MM.1S (cell line): ENCODE data around the gene NPAT.

Experiments used
- DNase-seq: peaks from one replicate; pipeline ENCODE4 v3.0.0-alpha.2; 2015
- H2AFZ ChIP-seq: fragments of 300-600 bp; sonication (generic); 2 replicates; pipeline ENCODE4 v1.6.0; 2016; ENCODE audit warnings: antibody characterized with exemption, low read length
- H3F3A ChIP-seq: fragments of 300-600 bp; sonication (generic); 2 replicates; pipeline ENCODE4 v1.6.1; 2016; ENCODE audit warnings: mild to moderate bottlenecking, antibody characterized with exemption, low read length, moderate library complexity, mixed read lengths; ENCODE audit not compliant: insufficient read depth
- H3K27ac ChIP-seq: fragments of 300-600 bp; sonication (generic); 2 replicates; pipeline ENCODE4 v1.5.1; 2016; ENCODE audit warnings: mild to moderate bottlenecking, low read length
- H3K27me3 ChIP-seq: fragments of 300-600 bp; sonication (generic); replicated peaks from 2 replicates; pipeline ENCODE4 v1.6.0; 2016; ENCODE audit warnings: low read length; ENCODE audit not compliant: insufficient read depth
- H3K36me3 ChIP-seq: fragments of 300-600 bp; sonication (generic); replicated peaks from 2 replicates; pipeline ENCODE4 v1.6.1; 2016; ENCODE audit warnings: mild to moderate bottlenecking, low read length, mixed read lengths; ENCODE audit not compliant: insufficient read depth
- H3K4me1 ChIP-seq: fragments of 300-600 bp; sonication (generic); 2 replicates; pipeline ENCODE4 v1.6.1; 2016; ENCODE audit warnings: low read length, mixed read lengths
- H3K4me2 ChIP-seq: fragments of 300-600 bp; sonication (generic); 2 replicates; pipeline ENCODE4 v1.6.0; 2016; ENCODE audit warnings: low read depth, low read length
- H3K4me3 ChIP-seq: fragments of 300-600 bp; sonication (generic); 2 replicates; pipeline ENCODE4 v1.5.1; 2016; ENCODE audit warnings: low read length, mixed read lengths
- H3K79me2 ChIP-seq: fragments of 300-600 bp; sonication (generic); 2 replicates; pipeline ENCODE4 v1.6.1; 2016; ENCODE audit warnings: mixed run types, low read length, mixed read lengths
- H3K9ac ChIP-seq: fragments of 300-600 bp; sonication (generic); 2 replicates; pipeline ENCODE4 v1.6.1; 2016; ENCODE audit warnings: low read length, mixed read lengths
- H3K9me2 ChIP-seq: fragments of 300-600 bp; sonication (generic); replicated peaks from 2 replicates; pipeline ENCODE4 v1.6.1; 2016; ENCODE audit warnings: mild to moderate bottlenecking, low read length, mixed read lengths; ENCODE audit not compliant: insufficient read depth
- H3K9me3 ChIP-seq: fragments of 300-600 bp; sonication (generic); replicated peaks from 2 replicates; pipeline ENCODE4 v1.6.1; 2016; ENCODE audit warnings: mild to moderate bottlenecking, low read length, mixed read lengths; ENCODE audit not compliant: insufficient read depth
- H4K20me1 ChIP-seq: fragments of 300-600 bp; sonication (generic); 2 replicates; pipeline ENCODE4 v1.6.1; 2016; ENCODE audit warnings: mild to moderate bottlenecking, low read length, moderate library complexity, mixed read lengths; ENCODE audit not compliant: insufficient read depth
- EZH2 ChIP-seq: fragments of 300-600 bp; sonication (generic); optimal IDR thresholded peaks from 2 replicates; pipeline ENCODE3; 2017; ENCODE audit warnings: low read depth, mild to moderate bottlenecking, antibody characterized with exemption, low read length, mixed read lengths
- EZH2phosphoT487 ChIP-seq: fragments of 300-600 bp; sonication (generic); IDR thresholded peaks from 2 replicates; pipeline ENCODE4 v1.6.1; 2018; ENCODE audit warnings: antibody characterized with exemption, low read length
- TF ChIP-seq, protein P1 (sequence below): fragments of 300-600 bp; sonication (generic); IDR thresholded peaks from 2 replicates; pipeline ENCODE4 v1.5.1; 2016; ENCODE audit warnings: antibody characterized with exemption, low read length, mixed read lengths

Gene NPAT

DNA sequence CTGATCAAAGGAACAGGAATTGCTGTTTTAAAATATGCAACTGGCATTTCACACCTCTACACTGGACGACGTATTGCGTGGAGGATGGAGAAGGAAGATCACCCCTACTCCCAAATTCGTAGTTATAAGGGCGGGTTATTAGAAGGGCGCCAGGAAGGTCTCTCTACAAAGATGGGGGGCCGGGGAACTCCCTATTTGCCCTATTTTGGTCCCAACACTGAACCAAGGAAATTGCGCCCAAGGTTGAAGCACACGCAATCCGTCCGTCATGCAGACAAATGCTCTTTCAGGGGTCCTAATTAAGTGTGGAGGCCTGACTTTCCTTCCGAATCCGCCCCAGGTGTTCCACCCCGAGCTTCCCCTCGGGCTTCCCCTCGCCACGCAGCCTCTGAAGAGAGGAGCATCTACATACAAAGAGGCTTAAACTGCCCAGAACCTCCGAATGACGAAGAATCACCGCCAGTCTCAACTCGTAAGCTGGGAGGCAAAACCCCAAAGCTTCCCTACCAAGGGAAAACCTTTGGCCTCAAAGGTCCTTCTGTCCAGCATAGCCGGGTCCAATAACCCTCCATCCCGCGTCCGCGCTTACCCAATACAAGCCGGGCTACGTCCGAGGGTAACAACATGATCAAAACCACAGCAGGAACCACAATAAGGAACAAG is 396 bp downstream of the NPAT start:
- Histone ChIP-seq H3K9me2 (no peaks in the 10 kb centered on the region), H3F3A (peaks cover 29% of the 10 kb centered on the region), H3K9me3 (no peaks in the 10 kb centered on the region), H3K9ac (peak overlapping the region; percentile 90), H3K4me3 (peak overlapping the region; percentile 76), H3K27ac (peak overlapping the region; percentile 92), H3K36me3 (no peaks in the 10 kb centered on the region), H3K79me2 (peaks cover 85% of the 10 kb centered on the region), H3K27me3 (no peaks in the 10 kb centered on the region), H3K4me2 (peak overlapping the region; percentile 94), H4K20me1 (peaks cover 6% of the 10 kb centered on the region; the same call in 1 of the 2 replicates), H2AFZ (peak overlapping the region; percentile 75), H3K4me1 (peaks cover 21% of the 10 kb centered on the region)
- TF ChIP-seq, protein P1, sequence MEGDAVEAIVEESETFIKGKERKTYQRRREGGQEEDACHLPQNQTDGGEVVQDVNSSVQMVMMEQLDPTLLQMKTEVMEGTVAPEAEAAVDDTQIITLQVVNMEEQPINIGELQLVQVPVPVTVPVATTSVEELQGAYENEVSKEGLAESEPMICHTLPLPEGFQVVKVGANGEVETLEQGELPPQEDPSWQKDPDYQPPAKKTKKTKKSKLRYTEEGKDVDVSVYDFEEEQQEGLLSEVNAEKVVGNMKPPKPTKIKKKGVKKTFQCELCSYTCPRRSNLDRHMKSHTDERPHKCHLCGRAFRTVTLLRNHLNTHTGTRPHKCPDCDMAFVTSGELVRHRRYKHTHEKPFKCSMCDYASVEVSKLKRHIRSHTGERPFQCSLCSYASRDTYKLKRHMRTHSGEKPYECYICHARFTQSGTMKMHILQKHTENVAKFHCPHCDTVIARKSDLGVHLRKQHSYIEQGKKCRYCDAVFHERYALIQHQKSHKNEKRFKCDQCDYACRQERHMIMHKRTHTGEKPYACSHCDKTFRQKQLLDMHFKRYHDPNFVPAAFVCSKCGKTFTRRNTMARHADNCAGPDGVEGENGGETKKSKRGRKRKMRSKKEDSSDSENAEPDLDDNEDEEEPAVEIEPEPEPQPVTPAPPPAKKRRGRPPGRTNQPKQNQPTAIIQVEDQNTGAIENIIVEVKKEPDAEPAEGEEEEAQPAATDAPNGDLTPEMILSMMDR = no peak
- TF ChIP-seq EZH2phosphoT487 (no peak), EZH2 (no peak)
- DNase-seq = no peak

DNA sequence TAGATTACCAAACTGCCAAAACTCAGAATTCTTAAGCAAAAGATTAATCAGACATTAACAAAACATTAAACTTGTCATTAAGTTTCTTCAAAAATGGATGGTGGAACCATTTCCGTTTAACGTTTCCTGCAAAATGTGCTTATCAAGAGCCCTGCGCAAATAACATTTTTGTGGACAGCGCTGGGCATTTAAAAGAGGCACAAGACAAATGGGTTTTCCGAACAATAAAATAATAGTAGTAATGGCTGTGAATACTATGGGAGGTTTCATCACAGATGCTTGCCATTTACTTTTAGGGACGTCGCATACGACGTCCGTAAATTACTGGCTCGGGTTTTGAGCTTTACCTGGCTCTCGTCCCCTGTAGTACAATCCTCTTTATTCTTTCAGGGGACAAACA is 1.1 kb downstream of the NPAT start:
- Histone ChIP-seq H3K4me1 (peaks cover 21% of the 10 kb centered on the region), H3K9ac (peak overlapping the region; percentile 90), H3K27ac (peak overlapping the region; percentile 92), H3K36me3 (no peaks in the 10 kb centered on the region), H3K27me3 (no peaks in the 10 kb centered on the region), H3K4me3 (peak overlapping the region; percentile 76), H3K4me2 (peak overlapping the region; percentile 94), H2AFZ (peak overlapping the region; percentile 75; the same call in 1 of the 2 replicates), H3F3A (peaks cover 29% of the 10 kb centered on the region), H3K9me2 (no peaks in the 10 kb centered on the region), H3K79me2 (peaks cover 87% of the 10 kb centered on the region), H3K9me3 (no peaks in the 10 kb centered on the region), H4K20me1 (peaks cover 6% of the 10 kb centered on the region; the same call in 1 of the 2 replicates)
- no peak for DNase-seq
- TF ChIP-seq EZH2 (no peak), EZH2phosphoT487 (no peak)
- TF ChIP-seq, protein P1 = no peak

DNA sequence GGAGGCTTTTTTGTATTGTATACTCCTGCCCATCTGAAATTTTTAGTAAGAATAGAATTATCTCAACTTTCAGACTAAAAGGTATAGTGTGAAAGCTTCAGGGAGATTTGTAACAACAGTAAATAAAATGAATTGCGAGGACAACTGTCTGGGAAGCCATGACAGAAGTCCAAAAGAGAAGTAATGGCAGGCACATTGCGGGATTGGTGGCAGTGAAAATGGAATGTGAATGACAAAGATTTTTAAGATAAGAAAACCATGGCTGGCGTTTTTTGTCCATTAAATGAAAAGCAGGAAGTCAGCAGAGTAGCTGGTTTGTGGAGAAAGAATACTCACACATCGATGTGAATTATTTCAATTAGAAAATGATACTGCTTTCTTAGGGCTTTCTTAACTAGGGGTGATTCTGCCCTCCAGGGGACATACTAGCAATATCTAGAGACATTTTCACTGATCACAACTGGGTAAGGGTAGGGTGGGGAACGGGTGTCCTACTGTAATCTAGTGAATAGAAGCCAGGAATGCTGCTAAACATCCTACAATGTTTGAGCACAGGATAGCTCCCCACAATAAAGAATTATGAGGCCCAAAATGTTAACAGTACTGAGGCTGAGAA is 1.6 kb downstream of the NPAT start:
- Histone ChIP-seq H3K27me3 (no peaks in the 10 kb centered on the region), H3K4me2 (peak overlapping the region; percentile 94), H3K4me1 (peaks cover 21% of the 10 kb centered on the region), H3K79me2 (peaks cover 88% of the 10 kb centered on the region), H3F3A (peaks cover 29% of the 10 kb centered on the region), H3K27ac (no peak overlapping the region), H2AFZ (no peak overlapping the region), H3K9me2 (no peaks in the 10 kb centered on the region), H3K36me3 (no peaks in the 10 kb centered on the region), H4K20me1 (peaks cover 6% of the 10 kb centered on the region; the same call in 1 of the 2 replicates), H3K9ac (peak overlapping the region; percentile 90; the same call in 1 of the 2 replicates), H3K9me3 (no peaks in the 10 kb centered on the region), H3K4me3 (peak overlapping the region; percentile 76)
- peak; percentile 25 for DNase-seq
- no peak for TF ChIP-seq EZH2
- TF ChIP-seq, protein P1 = peak; percentile 17
- TF ChIP-seq EZH2phosphoT487 = no peak
